ENCODE measurements around the gene MARK3. TPM values are rescaled to one million over a fixed set of nuclear protein-coding genes. Genes with fewer than 3 reads are reported as not detected.
A peak's percentile ranks its signal among the peaks of the same experiment; 100 is the strongest.

Gene MARK3
- total and polyA plus RNA-seq, 9 donors: 54.7 to 83.3 (median 59.1) TPM

DNA sequence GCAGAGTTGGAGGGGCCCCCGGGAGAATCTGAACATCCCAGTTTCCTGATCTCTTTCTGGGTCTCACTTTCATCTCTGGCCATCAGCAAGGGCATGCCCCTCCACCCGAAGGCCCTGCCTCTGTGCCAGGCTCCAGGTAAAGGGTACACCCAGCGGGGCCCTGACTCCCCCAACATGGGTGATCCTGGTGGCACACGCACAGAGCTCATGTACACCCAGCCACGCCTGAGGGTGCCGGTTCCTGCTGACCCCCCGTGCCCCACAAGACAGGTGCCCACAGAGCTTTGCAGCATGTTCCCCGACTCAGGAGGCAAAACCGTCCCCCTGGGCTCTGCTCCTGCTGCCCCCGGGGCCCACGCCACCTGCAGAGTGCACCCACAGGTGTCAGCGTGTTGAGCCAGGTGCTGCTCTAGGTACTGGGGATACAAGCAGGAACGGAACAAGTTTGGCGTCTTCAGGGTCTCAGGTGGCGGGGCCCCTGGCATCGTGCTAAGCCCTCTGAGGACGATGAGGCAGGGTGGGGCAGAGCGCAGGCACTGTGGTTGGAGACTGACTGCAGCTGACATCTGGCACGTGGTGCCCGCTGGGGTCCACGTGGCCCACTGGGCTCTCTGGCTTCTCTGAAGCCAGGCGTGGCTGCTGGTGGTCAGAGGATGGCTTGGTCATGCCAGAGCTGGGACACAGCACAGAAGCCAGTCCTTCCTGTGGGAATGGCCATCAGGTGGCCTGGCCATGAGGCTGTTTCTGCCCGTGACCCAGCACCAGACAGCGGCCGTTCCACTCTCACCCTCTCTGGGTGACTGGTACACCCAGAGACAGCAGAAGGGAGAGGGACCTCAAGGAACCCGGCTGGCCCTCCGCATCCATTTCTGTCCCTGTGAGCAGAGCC is 163.5 kb downstream of the MARK3 start:
- Histone ChIP-seq H3K4me1 (ENCODE audit: control insufficient read depth, insufficient read depth, low read length) (peaks cover 88% of the 10 kb centered on the region), H3K27ac (ENCODE audit: low read length) (no peak overlapping the region), H3K36me3 (ENCODE audit: control insufficient read depth, insufficient read depth, low read length) (no peaks in the 10 kb centered on the region), H3K27me3 (ENCODE audit: control insufficient read depth, insufficient read depth, low read length) (no peaks in the 10 kb centered on the region), H3K9me3 (replicated peaks; ENCODE audit: control insufficient read depth, low read depth, low read length) (no peaks in the 10 kb centered on the region), H3K4me3 (ENCODE audit: low read length) (no peak overlapping the region)
- DNase-seq: no peak
- 86% methylated on average over 26 of the region's 27 CpGs for WGBS (ENCODE audit: insufficient coverage)

- peaks cover 87% of the 10 kb centered on the region for H3K4me1 ChIP-seq (ENCODE audit: control insufficient read depth, insufficient read depth, low read length)
- DNase-seq: no peak
Measured at GRCh38 chr14:103549361-103550311, 164.4 kb downstream of the MARK3 start.

GRCh38 chr14:103550451-103551337 is 165.5 kb downstream of the MARK3 start:
- Histone ChIP-seq H3K27me3 (ENCODE audit: control insufficient read depth, insufficient read depth, low read length) (no peaks in the 10 kb centered on the region), H3K36me3 (ENCODE audit: control insufficient read depth, insufficient read depth, low read length) (no peaks in the 10 kb centered on the region), H3K9me3 (replicated peaks; ENCODE audit: control insufficient read depth, low read depth, low read length) (no peaks in the 10 kb centered on the region), H3K4me3 (ENCODE audit: low read length) (peak overlapping the region; percentile 35), H3K27ac (ENCODE audit: low read length) (peak overlapping the region; percentile 85), H3K4me1 (ENCODE audit: control insufficient read depth, insufficient read depth, low read length) (peaks cover 84% of the 10 kb centered on the region)
- peak; percentile 73 for DNase-seq
- WGBS (ENCODE audit: insufficient coverage): 63% methylated on average over 15 of the region's 22 CpGs

More at GRCh38 chr14:103549361-103550311, 164.4 kb downstream of the MARK3 start:
- 82% methylated on average over 19 of the region's 30 CpGs for WGBS (ENCODE audit: insufficient coverage)
- Histone ChIP-seq H3K27me3 (ENCODE audit: control insufficient read depth, insufficient read depth, low read length) (no peaks in the 10 kb centered on the region), H3K36me3 (ENCODE audit: control insufficient read depth, insufficient read depth, low read length) (no peaks in the 10 kb centered on the region), H3K27ac (ENCODE audit: low read length) (peak overlapping the region; percentile 65), H3K9me3 (replicated peaks; ENCODE audit: control insufficient read depth, low read depth, low read length) (no peaks in the 10 kb centered on the region), H3K4me3 (ENCODE audit: low read length) (no peak overlapping the region)

DNA sequence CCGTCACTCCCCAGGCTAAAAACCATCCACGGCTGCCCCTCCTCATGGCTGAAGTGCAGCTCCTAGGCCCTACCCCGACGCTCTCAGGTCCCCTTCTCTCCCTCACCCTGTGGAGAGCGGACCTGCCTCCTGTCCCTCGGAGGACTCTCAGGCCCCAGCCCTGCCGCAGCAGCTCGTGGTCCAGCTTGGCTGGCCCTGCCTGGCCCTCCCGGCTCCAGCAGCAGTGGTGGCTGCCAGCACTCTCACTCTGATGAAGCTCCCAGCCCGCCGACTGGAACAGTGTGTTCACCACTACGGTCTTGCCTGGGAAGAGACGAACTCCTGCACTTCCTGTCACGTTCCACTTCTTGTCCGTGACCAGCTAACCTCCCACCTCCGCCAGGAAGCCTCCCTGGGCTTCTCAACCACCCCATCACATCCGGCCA is 166.1 kb downstream of the MARK3 start:
- WGBS (ENCODE audit: insufficient coverage): 43% methylated on average over 17 of the region's 17 CpGs
- peak; percentile 89 for DNase-seq
- Histone ChIP-seq H3K4me1 (ENCODE audit: control insufficient read depth, insufficient read depth, low read length) (peaks cover 81% of the 10 kb centered on the region), H3K27ac (ENCODE audit: low read length) (peak overlapping the region; percentile 85), H3K4me3 (ENCODE audit: low read length) (peak overlapping the region; percentile 35), H3K9me3 (replicated peaks; ENCODE audit: control insufficient read depth, low read depth, low read length) (no peaks in the 10 kb centered on the region), H3K36me3 (ENCODE audit: control insufficient read depth, insufficient read depth, low read length) (no peaks in the 10 kb centered on the region), H3K27me3 (ENCODE audit: control insufficient read depth, insufficient read depth, low read length) (no peaks in the 10 kb centered on the region)

DNA sequence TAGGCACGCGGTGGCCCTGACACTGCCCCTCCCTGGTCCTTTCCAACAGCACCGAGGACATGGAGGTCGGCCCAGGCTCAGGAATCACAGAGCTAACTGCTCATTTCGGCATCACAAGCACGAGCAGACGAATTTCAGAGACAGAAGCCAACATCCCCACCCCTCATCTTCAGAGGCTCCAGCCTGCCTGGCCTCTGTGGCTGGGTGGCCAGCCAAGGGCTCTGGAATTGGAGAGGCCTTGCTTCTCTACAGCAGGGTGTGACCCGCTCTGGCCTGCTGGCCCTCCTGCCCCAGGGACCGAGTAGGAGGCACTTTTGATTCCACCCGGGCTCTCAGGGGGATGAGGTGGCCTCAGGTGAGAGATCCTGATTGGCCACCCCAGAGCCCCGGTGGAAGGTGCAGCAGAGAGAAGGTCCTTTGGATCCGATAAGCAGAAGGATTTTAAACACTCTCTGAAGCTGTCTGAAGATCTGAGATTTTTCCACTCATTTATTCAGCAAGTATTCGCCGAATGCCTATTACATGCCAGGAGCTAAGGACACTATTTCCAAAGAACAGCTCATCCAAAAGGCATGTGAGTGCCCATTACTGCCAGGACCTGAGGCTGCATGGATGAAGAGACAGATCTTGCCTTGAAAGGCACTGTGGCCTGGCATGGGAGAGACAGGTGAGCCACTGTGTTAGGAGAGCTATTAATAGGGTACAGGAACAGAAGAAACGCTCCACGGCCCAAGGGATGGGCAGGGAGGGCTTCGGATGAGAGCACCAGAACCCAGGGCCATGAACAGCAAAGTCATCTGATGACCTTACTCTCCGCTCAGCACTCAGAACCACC is 167.0 kb downstream of the MARK3 start:
- Histone ChIP-seq H3K27me3 (ENCODE audit: control insufficient read depth, insufficient read depth, low read length) (no peaks in the 10 kb centered on the region), H3K9me3 (replicated peaks; ENCODE audit: control insufficient read depth, low read depth, low read length) (no peaks in the 10 kb centered on the region), H3K4me3 (ENCODE audit: low read length) (peak overlapping the region; percentile 35), H3K36me3 (ENCODE audit: control insufficient read depth, insufficient read depth, low read length) (no peaks in the 10 kb centered on the region), H3K27ac (ENCODE audit: low read length) (peak overlapping the region; percentile 85), H3K4me1 (ENCODE audit: control insufficient read depth, insufficient read depth, low read length) (peaks cover 75% of the 10 kb centered on the region)
- 43% methylated on average over 9 of the region's 18 CpGs for WGBS (ENCODE audit: insufficient coverage)
- peak; percentile 89 for DNase-seq

DNA sequence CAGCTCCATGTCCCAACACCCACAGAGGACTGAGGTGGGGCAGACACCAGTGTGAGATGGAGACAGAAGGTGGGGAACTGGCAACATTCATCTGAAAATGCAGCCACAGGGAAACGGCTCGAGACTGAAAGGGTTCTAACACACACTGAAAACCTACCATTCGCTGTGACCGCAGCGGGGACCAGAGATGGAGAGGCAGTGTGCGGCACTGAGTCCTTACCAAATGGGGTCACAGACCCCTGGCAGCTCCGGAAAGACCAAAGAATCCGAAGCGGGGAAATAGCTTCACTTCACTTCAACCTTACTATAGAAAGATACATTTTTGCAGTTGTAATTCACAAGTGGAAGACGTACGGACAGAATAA is 167.6 kb downstream of the MARK3 start:
- peaks cover 76% of the 10 kb centered on the region for H3K4me1 ChIP-seq (ENCODE audit: control insufficient read depth, insufficient read depth, low read length)

More for the DNA sequence above, 167.6 kb downstream of the MARK3 start:
- DNase-seq: no peak
- H3K9me3 ChIP-seq (replicated peaks; ENCODE audit: control insufficient read depth, low read depth, low read length): no peaks in the 10 kb centered on the region
- no peaks in the 10 kb centered on the region for H3K36me3 ChIP-seq (ENCODE audit: control insufficient read depth, insufficient read depth, low read length)
- 80% methylated on average over 2 of the region's 11 CpGs for WGBS (ENCODE audit: insufficient coverage)
- no peak overlapping the region for H3K4me3 ChIP-seq (ENCODE audit: low read length)
- peak overlapping the region; percentile 85 for H3K27ac ChIP-seq (ENCODE audit: low read length)
- no peaks in the 10 kb centered on the region for H3K27me3 ChIP-seq (ENCODE audit: control insufficient read depth, insufficient read depth, low read length)

Other genes with a start within 250 kb of the MARK3 start
- 99.8 TPM for gene EIF5, start 51.2 kb upstream of the MARK3 start, total RNA-seq
- gene EIF5, start 51.2 kb upstream of the MARK3 start, polyA plus RNA-seq (ENCODE audit: insufficient read depth in 1 of 8, insufficient read length in 8 of 8, low replicate concordance in 1 of 8): 100 to 1,000 TPM; 133 to 208 (median 194) TPM
- 155 TPM for gene CKB, start 137.4 kb downstream of the MARK3 start, total RNA-seq
- gene CKB, start 137.4 kb downstream of the MARK3 start, polyA plus RNA-seq (ENCODE audit: insufficient read depth in 1 of 8, insufficient read length in 8 of 8, low replicate concordance in 1 of 8): 100 to 1,000 TPM; 223 to 560 (median 346) TPM
- 6.4 TPM for gene TRMT61A, start 143.8 kb downstream of the MARK3 start, total RNA-seq
- gene TRMT61A, start 143.8 kb downstream of the MARK3 start, polyA plus RNA-seq (ENCODE audit: insufficient read depth in 1 of 8, insufficient read length in 8 of 8, low replicate concordance in 1 of 8): 1 to 10 TPM; 7.4 to 9.1 (median 7.8) TPM
- gene BAG5, start 177.2 kb downstream of the MARK3 start, total RNA-seq: 17.8 TPM
- gene BAG5, start 177.2 kb downstream of the MARK3 start, polyA plus RNA-seq (ENCODE audit: insufficient read depth in 1 of 8, insufficient read length in 8 of 8, low replicate concordance in 1 of 8): 10 to 100 TPM; 14.3 to 23.3 (median 19.7) TPM
- gene COA8, start 177.5 kb downstream of the MARK3 start, total RNA-seq: 59.1 TPM
- gene COA8, start 177.5 kb downstream of the MARK3 start, polyA plus RNA-seq (ENCODE audit: insufficient read depth in 1 of 8, insufficient read length in 8 of 8, low replicate concordance in 1 of 8): 10 to 100 TPM; 36.6 to 61.2 (median 47.6) TPM
- 86.3 TPM for gene KLC1, start 243.8 kb downstream of the MARK3 start, total RNA-seq
- 100 to 1,000 TPM in 6 of 8 donors, 10 to 100 TPM in 2; 82.9 to 115 (median 104) TPM for gene KLC1, start 243.8 kb downstream of the MARK3 start, polyA plus RNA-seq (ENCODE audit: insufficient read depth in 1 of 8, insufficient read length in 8 of 8, low replicate concordance in 1 of 8)